PFSK-1 (cell line): Measurements from ENCODE around the gene RPA3.

ENCODE experiments used
- FOXP2 ChIP-seq: optimal IDR thresholded peaks from 2 replicates; pipeline ENCODE3; 2011; ENCODE audit warnings: borderline replicate concordance, control low read depth, inconsistent platforms; ENCODE audit not compliant: insufficient read depth; ENCODE audit errors: extremely low read length, extremely low read depth
- POLR2AphosphoS5 ChIP-seq: IDR thresholded peaks from 2 replicates; pipeline ENCODE4 v1.6.1; 2012; ENCODE audit warnings: low read depth, mild to moderate bottlenecking, control low read depth, low read length, moderate library complexity
- REST ChIP-seq, 2 experiments: IDR thresholded peaks; 2 replicates each; pipeline versions ENCODE4 v1.6.1 to v1.8.0; 2011 to 2012; ENCODE audit warnings: low read depth in 2 of 2, low read length in 2 of 2, control low read depth in 1 of 2, inconsistent platforms in 1 of 2, mild to moderate bottlenecking in 1 of 2, moderate library complexity in 1 of 2; ENCODE audit not compliant: insufficient read depth in 1 of 2
- SIN3A ChIP-seq: IDR thresholded peaks from 2 replicates; pipeline ENCODE4 v1.6.1; 2012; ENCODE audit warnings: mild to moderate bottlenecking, low read length, moderate library complexity, borderline replicate concordance; ENCODE audit not compliant: insufficient read depth
- TAF1 ChIP-seq: IDR thresholded peaks from 2 replicates; pipeline ENCODE4 v1.6.1; 2012; ENCODE audit warnings: low read length, control low read depth, borderline replicate concordance; ENCODE audit not compliant: insufficient read depth

Gene RPA3

GRCh38 chr7:7664291-7664690 lies 54.1 kb downstream of the RPA3 start:
- no peak for TF ChIP-seq TAF1

- no peak for TF ChIP-seq REST (IDR thresholded peaks at IDR 0.05; ENCODE audit: insufficient read depth in 1 of 2, low read depth in 2 of 2, low read length in 2 of 2)
- no peak for TF ChIP-seq TAF1
- TF ChIP-seq FOXP2, result no peak
- no peak for TF ChIP-seq POLR2AphosphoS5
- no peak for TF ChIP-seq SIN3A
Observed at GRCh38 chr7:7662527-7662926, 55.9 kb downstream of the RPA3 start.

- TF ChIP-seq POLR2AphosphoS5 (no peak), FOXP2 (no peak), REST (IDR thresholded peaks at IDR 0.05; ENCODE audit: insufficient read depth in 1 of 2, low read depth in 2 of 2, low read length in 2 of 2) (no peak), SIN3A (no peak), TAF1 (no peak)
Observed at GRCh38 chr7:7654964-7655715, 63.3 kb downstream of the RPA3 start.

GRCh38 chr7:7653593-7654187 lies 64.7 kb downstream of the RPA3 start:
- TF ChIP-seq TAF1 (no peak), POLR2AphosphoS5 (no peak), FOXP2 (no peak)

- TF ChIP-seq SIN3A, result no peak
- TF ChIP-seq POLR2AphosphoS5, result no peak
- no peak for TF ChIP-seq REST (IDR thresholded peaks at IDR 0.05; ENCODE audit: insufficient read depth in 1 of 2, low read depth in 2 of 2, low read length in 2 of 2)
- no peak for TF ChIP-seq FOXP2
- TF ChIP-seq TAF1, result no peak
Observed at GRCh38 chr7:7652798-7653540, 65.4 kb downstream of the RPA3 start.

- no peak for TF ChIP-seq POLR2AphosphoS5
- TF ChIP-seq FOXP2, result no peak
- TF ChIP-seq REST (IDR thresholded peaks at IDR 0.05; ENCODE audit: insufficient read depth in 1 of 2, low read depth in 2 of 2, low read length in 2 of 2), result no peak
- TF ChIP-seq TAF1, result no peak
- no peak for TF ChIP-seq SIN3A
Observed at GRCh38 chr7:7651479-7651878, 66.9 kb downstream of the RPA3 start.
